ENCODE results near the gene SMAD3. TPM values are rescaled to one million over a fixed set of nuclear protein-coding genes. Genes with fewer than 3 reads are reported as not detected.

SMAD3 gene
- total RNA-seq, 1 donor from 2014 or later = 89.3 TPM

GRCh38 chr15:67049351-67050044 lies 15.9 kb upstream of the SMAD3 start:
- H3K36me3 ChIP-seq = no peaks in the 10 kb centered on the region
- H3K4me1 ChIP-seq = peaks cover 12 to 59% of the 10 kb centered on the region in 2 donors
- peak overlapping the region; percentile 94 to 95 for H3K27ac ChIP-seq
- no peak for TF ChIP-seq CTCF (IDR thresholded peaks at IDR 0.05)
- no peaks in the 10 kb centered on the region for H3K27me3 ChIP-seq
- H3K9me3 ChIP-seq = no peaks in the 10 kb centered on the region
- intact Hi-C loops (cut with DNase I) = loop anchor here (2.0 to 10.0 kb wide), 6 partner anchors 25 to 345 kb away; partner anchors contain the start of gene SMAD6
- no peak overlapping the region for H3K4me3 ChIP-seq
- DNase-seq (ENCODE audit: low spot score in 2 of 2) = peak in 1 of 2 donors; percentile 76

DNA sequence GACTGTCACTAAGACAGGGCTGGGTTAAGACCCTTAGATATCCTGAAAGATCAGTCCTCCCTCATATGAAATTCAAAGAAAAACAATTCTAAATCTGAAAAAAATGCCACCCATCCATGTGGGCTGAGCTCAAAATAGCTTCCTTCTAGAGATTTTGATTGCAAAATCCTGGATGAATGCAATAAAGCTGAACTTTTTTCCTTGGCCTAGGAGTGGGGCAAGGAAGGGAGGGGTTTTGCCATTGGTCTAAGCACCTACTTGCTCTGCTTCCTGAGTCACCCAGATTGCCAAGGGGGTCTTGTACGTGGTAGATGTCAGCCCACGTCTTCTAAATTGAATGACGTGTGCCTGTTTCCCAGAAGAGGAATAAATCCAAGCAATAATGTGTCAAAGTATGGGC lies 15.3 kb upstream of the SMAD3 start:
- Histone ChIP-seq H3K36me3 (no peaks in the 10 kb centered on the region), H3K27ac (peak overlapping the region; percentile 94 to 95), H3K4me1 (peaks cover 12 to 53% of the 10 kb centered on the region in 2 donors), H3K4me3 (no peak overlapping the region), H3K9me3 (no peaks in the 10 kb centered on the region), H3K27me3 (no peaks in the 10 kb centered on the region)
- no peak for TF ChIP-seq CTCF (IDR thresholded peaks at IDR 0.05)
- intact Hi-C loops (cut with DNase I) = no loop called here
- DNase-seq (ENCODE audit: low spot score in 2 of 2) = peak in 1 of 2 donors; percentile 77

GRCh38 chr15:67050522-67051087 lies 14.8 kb upstream of the SMAD3 start:
- Histone ChIP-seq H3K36me3 (no peaks in the 10 kb centered on the region), H3K27ac (peak overlapping the region; percentile 94 to 95), H3K4me3 (no peak overlapping the region), H3K9me3 (no peaks in the 10 kb centered on the region), H3K4me1 (peaks cover 12 to 50% of the 10 kb centered on the region in 2 donors), H3K27me3 (no peaks in the 10 kb centered on the region)
- DNase-seq (ENCODE audit: low spot score in 2 of 2) = peak in 1 of 2 donors; percentile 62
- no peak for TF ChIP-seq CTCF (IDR thresholded peaks at IDR 0.05)
- intact Hi-C loops (cut with DNase I) = no loop called here

GRCh38 chr15:67051088-67052045 lies 14.0 kb upstream of the SMAD3 start:
- no peaks in the 10 kb centered on the region for H3K9me3 ChIP-seq
- no peaks in the 10 kb centered on the region for H3K36me3 ChIP-seq
- intact Hi-C loops (cut with DNase I) = no loop called here
- TF ChIP-seq CTCF (IDR thresholded peaks at IDR 0.05) = no peak
- H3K27me3 ChIP-seq = no peaks in the 10 kb centered on the region
- peak in 1 of 2 donors; percentile 61 for DNase-seq (ENCODE audit: low spot score in 2 of 2)
- peaks cover 12 to 50% of the 10 kb centered on the region in 2 donors for H3K4me1 ChIP-seq
- no peak overlapping the region for H3K4me3 ChIP-seq
- H3K27ac ChIP-seq = peak overlapping the region; percentile 94 to 95

DNA sequence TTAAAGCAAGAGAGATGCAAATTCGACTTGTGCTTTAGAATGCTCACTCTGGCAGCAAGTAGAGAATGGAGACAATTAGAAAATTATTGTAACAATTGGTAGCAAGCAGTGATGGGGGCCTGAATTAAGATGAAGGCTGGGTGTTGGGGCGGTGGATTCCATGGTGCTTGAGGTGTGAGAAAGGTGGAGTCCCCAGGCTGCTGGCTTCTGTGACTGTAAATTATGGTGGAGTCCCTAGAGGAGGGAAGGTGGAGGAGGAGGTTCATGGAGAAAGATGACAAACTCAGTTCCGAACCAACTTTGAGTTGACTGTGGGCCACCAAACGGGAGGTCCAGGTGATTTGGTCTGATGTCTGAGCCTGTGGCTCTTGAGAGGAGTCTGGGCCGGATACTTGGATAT lies 10.7 kb upstream of the SMAD3 start:
- intact Hi-C loops (cut with DNase I) = no loop called here
- DNase-seq (ENCODE audit: low spot score in 2 of 2) = no peak

More for the DNA sequence above, 10.7 kb upstream of the SMAD3 start:
- Histone ChIP-seq H3K4me3 (no peak overlapping the region), H3K9me3 (no peaks in the 10 kb centered on the region), H3K36me3 (no peaks in the 10 kb centered on the region), H3K4me1 (peaks cover 3 to 34% of the 10 kb centered on the region in 2 donors), H3K27ac (no peak overlapping the region), H3K27me3 (no peaks in the 10 kb centered on the region)
- TF ChIP-seq CTCF (IDR thresholded peaks at IDR 0.05) = no peak
